HL-60 (cell line): Measurements from ENCODE around the gene GPR157.

Source experiments
- POLR2AphosphoS5 ChIP-seq: IDR thresholded peaks from 2 replicates; pipeline ENCODE4 v1.6.1; 2012; ENCODE audit warnings: low read depth
- REST ChIP-seq: IDR thresholded peaks from 2 replicates; pipeline ENCODE4 v1.6.1; 2012; ENCODE audit warnings: low read depth; ENCODE audit not compliant: insufficient replicate concordance
- SPI1 ChIP-seq: IDR thresholded peaks from 2 replicates; pipeline ENCODE4 v1.6.1; 2012; ENCODE audit warnings: low read depth, mild to moderate bottlenecking, borderline replicate concordance
- TF ChIP-seq, protein P1 (sequence below): IDR thresholded peaks from one replicate; pipeline ENCODE4 v1.5.1; 2011; ENCODE audit warnings: low read length, control low read depth, inconsistent platforms; ENCODE audit not compliant: insufficient read depth

- TF ChIP-seq, protein P1, sequence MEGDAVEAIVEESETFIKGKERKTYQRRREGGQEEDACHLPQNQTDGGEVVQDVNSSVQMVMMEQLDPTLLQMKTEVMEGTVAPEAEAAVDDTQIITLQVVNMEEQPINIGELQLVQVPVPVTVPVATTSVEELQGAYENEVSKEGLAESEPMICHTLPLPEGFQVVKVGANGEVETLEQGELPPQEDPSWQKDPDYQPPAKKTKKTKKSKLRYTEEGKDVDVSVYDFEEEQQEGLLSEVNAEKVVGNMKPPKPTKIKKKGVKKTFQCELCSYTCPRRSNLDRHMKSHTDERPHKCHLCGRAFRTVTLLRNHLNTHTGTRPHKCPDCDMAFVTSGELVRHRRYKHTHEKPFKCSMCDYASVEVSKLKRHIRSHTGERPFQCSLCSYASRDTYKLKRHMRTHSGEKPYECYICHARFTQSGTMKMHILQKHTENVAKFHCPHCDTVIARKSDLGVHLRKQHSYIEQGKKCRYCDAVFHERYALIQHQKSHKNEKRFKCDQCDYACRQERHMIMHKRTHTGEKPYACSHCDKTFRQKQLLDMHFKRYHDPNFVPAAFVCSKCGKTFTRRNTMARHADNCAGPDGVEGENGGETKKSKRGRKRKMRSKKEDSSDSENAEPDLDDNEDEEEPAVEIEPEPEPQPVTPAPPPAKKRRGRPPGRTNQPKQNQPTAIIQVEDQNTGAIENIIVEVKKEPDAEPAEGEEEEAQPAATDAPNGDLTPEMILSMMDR, result no peak
- TF ChIP-seq POLR2AphosphoS5 (no peak), REST (no peak), SPI1 (no peak)
Observed at GRCh38 chr1:9059891-9060744, 68.8 kb downstream of the GPR157 start.
